Measurements from ENCODE around the gene NCAPD2. TPM values are rescaled to one million over a fixed set of nuclear protein-coding genes. Genes with fewer than 3 reads are reported as not detected.

NCAPD2 gene
- total RNA-seq, 2 experiments from 2014 or later, result 173 to 200 TPM

DNA sequence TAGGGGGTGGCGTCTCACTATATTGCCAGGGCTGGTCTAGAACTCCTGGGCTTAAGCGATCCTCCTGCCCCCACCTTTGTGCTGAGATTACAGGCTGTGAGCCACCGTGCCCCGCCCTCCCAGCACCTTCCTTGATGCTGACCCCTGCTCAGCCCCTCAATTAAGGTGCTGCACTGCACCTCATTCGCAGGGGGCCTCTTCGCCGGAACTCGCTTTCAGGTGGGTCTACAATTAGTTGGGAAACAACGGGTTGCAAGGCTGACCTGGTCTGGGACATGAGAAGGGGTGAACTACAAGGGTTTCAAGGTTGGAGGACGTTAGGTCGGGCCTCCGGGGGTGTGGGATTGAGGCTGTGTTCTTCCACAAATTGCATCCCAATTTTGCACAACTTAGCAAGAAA, 75.4 kb downstream of the NCAPD2 start:
- CTCF ChIA-PET, result interaction anchor here (1.5 to 1.6 kb wide), 2 partner anchors 31 to 37 kb away, joined by 5 read pairs; no protein-coding TSS in a partner anchor
- peak overlapping the region; percentile 52 for H3K4me3 Mint-ChIP-seq
- peaks cover 45% of the 10 kb centered on the region for H3K4me1 Mint-ChIP-seq

DNA sequence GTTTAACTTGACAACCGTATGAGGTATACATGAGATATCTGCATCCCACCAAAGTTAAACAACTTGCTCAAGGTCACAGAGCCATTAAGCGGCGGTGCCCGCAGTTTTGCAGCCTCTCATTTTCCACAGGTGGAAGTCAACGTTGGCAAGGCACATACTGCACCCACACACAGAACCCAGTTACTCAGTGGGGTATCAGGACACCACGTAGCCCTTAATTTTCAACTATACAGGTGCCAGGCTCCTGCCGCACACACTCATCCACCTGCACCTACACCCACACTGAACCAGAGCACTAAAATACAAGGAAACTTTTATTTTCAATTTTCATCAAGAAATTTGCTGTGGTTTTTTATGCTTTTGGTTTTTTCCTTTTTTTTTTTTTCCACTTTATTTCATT, 75.9 kb downstream of the NCAPD2 start:
- peaks cover 47% of the 10 kb centered on the region for H3K4me1 Mint-ChIP-seq
- no peak for ATAC-seq
- no peak for DNase-seq
- peak overlapping the region; percentile 52 for H3K4me3 Mint-ChIP-seq
- no peaks in the 10 kb centered on the region for H3K9me3 Mint-ChIP-seq (ENCODE audit: low read depth)
- H3K27me3 Mint-ChIP-seq, result no peaks in the 10 kb centered on the region
- no peak overlapping the region for H3K27ac Mint-ChIP-seq
- CTCF ChIA-PET, result interaction anchor here (0.8 to 2.0 kb wide), 14 partner anchors 11 to 266 kb away, joined by 3 to 10 read pairs (median 4); no protein-coding TSS in a partner anchor
- H3K36me3 Mint-ChIP-seq, result peaks cover 61% of the 10 kb centered on the region

More for the DNA sequence above, 75.4 kb downstream of the NCAPD2 start:
- peak overlapping the region; percentile 56 for H3K27ac Mint-ChIP-seq
- peaks cover 62% of the 10 kb centered on the region for H3K36me3 Mint-ChIP-seq
- DNase-seq (no peak), ATAC-seq (no peak)
- H3K9me3 Mint-ChIP-seq (ENCODE audit: low read depth), result no peaks in the 10 kb centered on the region
- H3K27me3 Mint-ChIP-seq, result no peaks in the 10 kb centered on the region

DNA sequence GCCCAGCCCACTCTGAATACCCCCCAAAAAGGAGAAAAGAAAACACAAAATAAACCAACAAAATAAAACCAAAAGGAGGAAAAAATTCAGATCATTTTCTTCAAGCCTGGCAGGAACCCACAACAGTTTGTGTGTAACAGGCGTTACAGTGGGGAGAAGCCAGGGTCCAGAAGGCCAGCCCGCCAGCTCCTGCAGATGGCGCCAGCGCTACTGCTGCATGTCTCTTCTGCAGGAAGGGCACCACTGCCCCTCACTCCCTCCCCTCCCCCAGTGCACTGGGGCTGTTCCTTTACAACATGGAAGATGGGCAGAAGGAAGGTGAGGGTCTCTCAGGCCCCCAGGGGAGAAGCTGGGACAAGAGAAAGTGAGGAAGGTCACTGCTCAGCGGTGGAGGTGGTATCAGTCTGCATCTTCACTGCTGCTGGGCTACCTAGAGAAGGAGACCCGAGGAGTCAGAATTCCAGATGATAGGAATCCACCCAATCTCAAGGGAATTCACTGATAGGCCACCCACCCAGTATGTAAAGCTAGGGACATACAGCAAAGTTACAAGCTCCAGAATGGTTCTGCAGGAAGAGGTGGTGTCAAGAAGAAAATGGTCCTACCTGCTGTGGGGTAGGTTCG, 76.5 kb downstream of the NCAPD2 start:
- ATAC-seq (no peak), DNase-seq (peak; percentile 74)
- peaks cover 51% of the 10 kb centered on the region for H3K4me1 Mint-ChIP-seq
- CTCF ChIA-PET, result interaction anchor here (0.7 to 2.0 kb wide), 18 partner anchors 12 to 266 kb away, joined by 3 to 10 read pairs (median 4); partner anchors contain the start of genes IFFO1 and ZNF384
- H3K27me3 Mint-ChIP-seq, result no peaks in the 10 kb centered on the region
- no peaks in the 10 kb centered on the region for H3K9me3 Mint-ChIP-seq (ENCODE audit: low read depth)
- no peak overlapping the region for H3K4me3 Mint-ChIP-seq
- peak overlapping the region; percentile 54 for H3K27ac Mint-ChIP-seq
- peaks cover 61% of the 10 kb centered on the region for H3K36me3 Mint-ChIP-seq

GRCh38 chr12:6573001-6573400, 79.1 kb downstream of the NCAPD2 start:
- DNase-seq, result no peak
- Mint-ChIP-seq H3K27me3 (no peaks in the 10 kb centered on the region), H3K36me3 (peaks cover 60% of the 10 kb centered on the region), H3K27ac (no peak overlapping the region), H3K9me3 (ENCODE audit: low read depth) (no peaks in the 10 kb centered on the region), H3K4me1 (peaks cover 45% of the 10 kb centered on the region), H3K4me3 (no peak overlapping the region)
- no peak for ATAC-seq
- CTCF ChIA-PET, result interaction anchor here (0.7 to 1.3 kb wide), 4 partner anchors 14 to 125 kb away, joined by 3 read pairs; partner anchors contain the start of gene ZNF384

- peak overlapping the region; percentile 20 for H3K27ac Mint-ChIP-seq
- H3K4me3 Mint-ChIP-seq, result no peak overlapping the region
- H3K9me3 Mint-ChIP-seq (ENCODE audit: low read depth), result no peaks in the 10 kb centered on the region
- H3K27me3 Mint-ChIP-seq, result no peaks in the 10 kb centered on the region
- peaks cover 38% of the 10 kb centered on the region for H3K4me1 Mint-ChIP-seq
- DNase-seq (no peak), ATAC-seq (peak; percentile 34)
- H3K36me3 Mint-ChIP-seq, result peaks cover 63% of the 10 kb centered on the region
- CTCF ChIA-PET, result no interaction called here
Measured at GRCh38 chr12:6574576-6575295, 80.8 kb downstream of the NCAPD2 start.

- no peak overlapping the region for H3K4me3 Mint-ChIP-seq
- no peak overlapping the region for H3K27ac Mint-ChIP-seq
- no peak for DNase-seq
- H3K4me1 Mint-ChIP-seq, result peaks cover 32% of the 10 kb centered on the region
- ATAC-seq, result no peak
- peaks cover 59% of the 10 kb centered on the region for H3K36me3 Mint-ChIP-seq
- H3K9me3 Mint-ChIP-seq (ENCODE audit: low read depth), result no peaks in the 10 kb centered on the region
- CTCF ChIA-PET, result interaction anchor here (1.5 kb wide), 2 partner anchors 13 to 27 kb away, joined by 3 to 4 read pairs; no protein-coding TSS in a partner anchor
- no peaks in the 10 kb centered on the region for H3K27me3 Mint-ChIP-seq
Measured at GRCh38 chr12:6575648-6576047, 81.7 kb downstream of the NCAPD2 start.

Other genes with a start within 250 kb of the NCAPD2 start
- not detected for gene PLEKHG6, start 183.4 kb upstream of the NCAPD2 start, total RNA-seq
- gene TNFRSF1A, start 152.0 kb upstream of the NCAPD2 start, total RNA-seq, result 10 to 100 TPM; 63.3 to 71.5 TPM
- under 1 TPM; 0.49 to 0.58 TPM for gene SCNN1A, start 118.5 kb upstream of the NCAPD2 start, total RNA-seq
- gene LTBR, start 109.9 kb upstream of the NCAPD2 start, total RNA-seq, result under 1 TPM; 0.30 to 0.41 TPM
- 10 to 100 TPM; 44.9 to 67.3 TPM for gene CD27, start 49.1 kb upstream of the NCAPD2 start, total RNA-seq
- 10 to 100 TPM; 49.1 to 53.0 TPM for gene TAPBPL, start 42.1 kb upstream of the NCAPD2 start, total RNA-seq
- gene VAMP1, start 23.4 kb upstream of the NCAPD2 start, total RNA-seq, result 10 to 100 TPM; 49.2 to 59.1 TPM
- gene MRPL51, start 840 bp upstream of the NCAPD2 start, total RNA-seq, result 100 to 1,000 TPM; 191 to 271 TPM
- gene GAPDH, start 40.4 kb downstream of the NCAPD2 start, total RNA-seq, result 1,000 to 10,000 TPM; 5,133 to 5,396 TPM
- gene IFFO1, start 61.9 kb downstream of the NCAPD2 start, total RNA-seq, result 10 to 100 TPM; 29.3 to 30.0 TPM
- gene NOP2, start 74.2 kb downstream of the NCAPD2 start, total RNA-seq, result 100 to 1,000 TPM in 1 of 2 experiments, 10 to 100 TPM in 1; 76.7 to 117 TPM
- gene CHD4, start 113.3 kb downstream of the NCAPD2 start, total RNA-seq, result 100 to 1,000 TPM; 288 to 320 TPM
- 10 to 100 TPM; 15.8 to 18.5 TPM for gene LPAR5, start 141.9 kb downstream of the NCAPD2 start, total RNA-seq
- 1 to 10 TPM; 1.1 to 2.0 TPM for gene ACRBP, start 153.3 kb downstream of the NCAPD2 start, total RNA-seq
- 10 to 100 TPM; 26.0 to 26.3 TPM for gene ING4, start 169.0 kb downstream of the NCAPD2 start, total RNA-seq
- gene ZNF384, start 195.3 kb downstream of the NCAPD2 start, total RNA-seq, result 10 to 100 TPM; 76.3 to 76.4 TPM
- not detected for gene PIANP, start 206.7 kb downstream of the NCAPD2 start, total RNA-seq
- 10 to 100 TPM; 28.2 to 30.0 TPM for gene COPS7A, start 229.9 kb downstream of the NCAPD2 start, total RNA-seq

Data from activated CD8-positive, alpha-beta memory T cell treated with anti-CD3 and anti-CD28 coated beads, Interleukin-2, amount 10 ng/mL, durations not matched to agents 7 days and 5 days (primary cell).